Stimulated activated memory B cell treated with anti-CD40 and anti-IgM and Interleukin-4, amounts not matched to agents 10 μg/mL and 1 μg/mL and 100 μg/mL, for 72 hours (primary cell): ENCODE data around the gene UNC45A.
"Not testable (repeated sequence)": the region's sequence is repeated elsewhere in the genome, so short reads cannot be mapped to it uniquely, and the experiment has no call there.

Source experiments
- ATAC-seq: fragments of 150-1000 bp; cut with Tn5 transposase; 2 replicates; pipeline ENCODE4 v1.10.0; 2021
- H3K27ac Mint-ChIP-seq: one replicate; pipeline ENCODE4 v1.8.0; 2022; ENCODE audit warnings: mild to moderate bottlenecking, mixed read lengths
- H3K27me3 Mint-ChIP-seq: one replicate; pipeline ENCODE4 v1.8.0; 2022; ENCODE audit warnings: mixed read lengths
- H3K36me3 Mint-ChIP-seq: one replicate; pipeline ENCODE4 v1.8.0; 2022; ENCODE audit warnings: mixed read lengths
- H3K4me1 Mint-ChIP-seq: one replicate; pipeline ENCODE4 v1.8.0; 2022; ENCODE audit warnings: mixed read lengths
- H3K4me3 Mint-ChIP-seq: one replicate; pipeline ENCODE4 v1.8.0; 2022; ENCODE audit warnings: mild to moderate bottlenecking, moderate library complexity, mixed read lengths
- H3K9me3 Mint-ChIP-seq: one replicate; pipeline ENCODE4 v1.8.0; 2022; ENCODE audit warnings: mixed read lengths

The UNC45A gene

DNA sequence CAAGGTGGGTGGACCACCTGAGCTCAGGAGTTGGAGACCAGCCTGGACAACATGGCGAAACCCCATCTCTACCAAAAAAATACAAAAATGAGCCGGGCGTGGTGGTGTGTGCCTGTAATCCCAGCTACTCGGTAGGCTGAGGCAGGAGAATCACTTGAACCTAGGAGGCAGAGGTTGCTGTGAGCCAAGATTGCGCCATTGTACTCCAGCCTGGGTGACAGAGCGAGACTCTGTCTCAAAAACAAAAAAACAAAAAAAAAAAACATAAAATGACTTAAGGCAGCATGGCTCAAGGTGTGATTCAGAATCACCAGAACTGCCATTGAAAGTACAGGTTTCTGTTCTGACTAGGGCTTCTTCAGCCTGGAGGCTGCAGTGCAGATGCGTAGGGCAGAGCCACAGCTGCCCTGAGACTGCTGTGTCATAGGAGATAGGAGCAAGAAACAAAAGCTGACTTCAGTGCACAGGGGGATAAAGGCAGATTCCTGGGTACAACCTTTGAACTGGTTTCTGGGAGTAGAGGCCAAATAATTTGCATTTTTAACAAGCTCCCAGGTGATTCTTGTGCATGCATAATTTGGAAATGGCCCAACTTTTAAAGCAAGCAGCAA lies 12.3 kb upstream of the UNC45A start:
- H3K27me3 Mint-ChIP-seq, H3K27ac Mint-ChIP-seq, H3K4me3 Mint-ChIP-seq, H3K9me3 Mint-ChIP-seq: not testable (repeated sequence)
- peaks cover 13% of the 10 kb centered on the region for H3K4me1 Mint-ChIP-seq
- ATAC-seq: peak; percentile 63
- peaks cover 40% of the 10 kb centered on the region for H3K36me3 Mint-ChIP-seq

DNA sequence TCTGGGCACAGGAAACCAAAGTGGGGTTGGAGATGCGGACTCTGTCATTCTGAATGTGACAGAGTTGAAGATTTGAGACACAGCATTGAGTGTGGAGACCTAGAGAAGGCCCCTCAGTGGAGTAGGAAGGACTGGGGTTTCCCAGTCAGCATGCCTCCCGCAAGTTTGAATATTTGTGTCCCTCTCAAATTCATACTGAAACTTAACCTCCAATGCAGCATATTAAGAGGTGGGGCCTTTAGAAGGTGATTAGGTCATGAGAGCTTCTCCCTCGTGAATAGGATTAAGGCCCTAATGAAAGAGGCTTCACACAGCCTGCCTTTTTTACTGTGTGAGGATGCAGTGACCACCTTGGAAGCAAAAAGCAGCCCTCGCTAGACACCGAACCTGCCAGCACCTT lies 10.7 kb upstream of the UNC45A start:
- Mint-ChIP-seq H3K4me3 (no peak overlapping the region), H3K36me3 (peaks cover 28% of the 10 kb centered on the region), H3K27ac (peak overlapping the region; percentile 46), H3K27me3 (no peaks in the 10 kb centered on the region), H3K9me3 (no peaks in the 10 kb centered on the region), H3K4me1 (peaks cover 13% of the 10 kb centered on the region)
- ATAC-seq: peak; percentile 90

DNA sequence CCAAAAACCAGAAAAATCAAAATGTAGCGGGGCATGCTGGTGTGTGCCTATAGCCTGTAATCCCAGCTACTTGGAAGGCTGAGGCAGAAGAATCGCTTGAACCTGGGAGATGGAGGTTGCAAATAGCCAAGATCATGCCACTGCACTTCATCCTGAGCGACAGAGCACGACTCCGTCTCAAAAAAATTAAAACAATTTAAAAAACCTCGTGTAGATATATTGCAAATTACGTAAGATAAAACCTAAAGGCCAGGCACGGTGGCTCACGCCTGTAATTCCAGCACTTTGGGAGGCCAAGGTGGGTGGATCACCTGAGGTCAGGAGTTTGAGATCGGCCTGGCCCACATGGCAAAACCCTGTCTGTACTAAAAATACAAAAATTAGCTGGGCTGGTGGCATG lies 8.3 kb upstream of the UNC45A start:
- not testable (repeated sequence) for H3K27ac Mint-ChIP-seq, H3K27me3 Mint-ChIP-seq
- peaks cover 29% of the 10 kb centered on the region for H3K4me1 Mint-ChIP-seq

DNA sequence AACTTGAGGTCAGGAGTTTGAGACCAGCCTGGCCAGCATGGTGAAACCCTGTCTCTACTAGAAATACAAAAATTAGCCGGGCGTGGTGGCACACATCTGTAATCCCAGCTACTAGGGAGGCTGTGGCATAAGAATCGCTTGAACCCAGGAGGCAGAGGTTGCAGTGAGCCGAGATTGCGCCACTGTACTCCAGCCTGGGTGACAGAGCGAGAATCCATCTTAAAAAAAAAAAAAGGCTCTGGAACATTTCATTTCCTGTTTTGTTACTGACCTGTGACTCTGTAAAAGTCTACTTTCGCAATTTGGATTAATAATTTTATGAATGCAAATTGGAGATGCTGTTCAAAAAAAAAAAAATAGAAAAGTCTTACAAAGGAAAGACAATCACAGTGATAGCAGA lies 7.0 kb upstream of the UNC45A start:
- ATAC-seq, H3K4me3 Mint-ChIP-seq, H3K9me3 Mint-ChIP-seq, H3K27me3 Mint-ChIP-seq, H3K36me3 Mint-ChIP-seq, H3K27ac Mint-ChIP-seq: not testable (repeated sequence)
- peaks cover 37% of the 10 kb centered on the region for H3K4me1 Mint-ChIP-seq

More for the DNA sequence above, 8.3 kb upstream of the UNC45A start:
- H3K4me3 Mint-ChIP-seq, ATAC-seq, H3K36me3 Mint-ChIP-seq, H3K9me3 Mint-ChIP-seq: not testable (repeated sequence)

DNA sequence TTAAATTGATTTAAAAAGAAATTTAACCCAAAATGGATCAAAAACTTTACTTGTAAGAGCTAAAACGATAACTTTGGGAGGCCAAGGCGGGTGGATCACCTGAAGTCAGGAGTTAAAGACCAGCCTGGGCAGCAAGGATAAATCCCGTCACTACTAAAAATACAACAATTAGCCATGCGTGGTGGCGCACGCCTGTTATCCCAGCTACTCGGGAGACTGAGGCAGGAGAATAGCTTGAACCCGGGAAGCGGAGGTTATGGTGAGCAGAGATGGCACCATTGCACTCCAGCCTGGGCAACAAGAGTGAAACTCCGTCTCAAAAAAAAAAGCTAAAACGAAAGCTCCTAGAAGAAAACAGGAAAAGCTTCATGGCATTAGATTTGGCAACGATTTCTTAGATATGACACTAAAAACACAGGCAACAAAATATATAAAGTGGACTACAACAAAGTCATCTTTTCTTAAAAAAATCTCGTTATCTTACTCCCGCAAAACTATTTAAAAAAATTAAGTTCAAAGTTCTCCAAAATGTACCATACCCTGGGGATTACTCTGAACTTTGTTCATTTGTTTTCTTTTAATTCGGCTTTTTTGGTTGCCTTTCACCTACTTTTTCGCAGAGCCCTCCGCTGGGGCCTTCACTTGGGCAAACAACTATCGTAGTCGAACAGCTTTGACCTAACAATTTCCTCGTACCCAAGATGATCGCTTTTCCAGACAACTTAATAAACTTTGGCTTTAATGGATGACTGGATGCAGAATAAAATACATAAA lies 5.7 kb upstream of the UNC45A start:
- Mint-ChIP-seq H3K9me3 (no peaks in the 10 kb centered on the region), H3K4me1 (peaks cover 34% of the 10 kb centered on the region), H3K4me3 (peak overlapping the region; percentile 97), H3K36me3 (no peaks in the 10 kb centered on the region), H3K27ac (peak overlapping the region; percentile 96), H3K27me3 (no peaks in the 10 kb centered on the region)
- ATAC-seq: no peak

DNA sequence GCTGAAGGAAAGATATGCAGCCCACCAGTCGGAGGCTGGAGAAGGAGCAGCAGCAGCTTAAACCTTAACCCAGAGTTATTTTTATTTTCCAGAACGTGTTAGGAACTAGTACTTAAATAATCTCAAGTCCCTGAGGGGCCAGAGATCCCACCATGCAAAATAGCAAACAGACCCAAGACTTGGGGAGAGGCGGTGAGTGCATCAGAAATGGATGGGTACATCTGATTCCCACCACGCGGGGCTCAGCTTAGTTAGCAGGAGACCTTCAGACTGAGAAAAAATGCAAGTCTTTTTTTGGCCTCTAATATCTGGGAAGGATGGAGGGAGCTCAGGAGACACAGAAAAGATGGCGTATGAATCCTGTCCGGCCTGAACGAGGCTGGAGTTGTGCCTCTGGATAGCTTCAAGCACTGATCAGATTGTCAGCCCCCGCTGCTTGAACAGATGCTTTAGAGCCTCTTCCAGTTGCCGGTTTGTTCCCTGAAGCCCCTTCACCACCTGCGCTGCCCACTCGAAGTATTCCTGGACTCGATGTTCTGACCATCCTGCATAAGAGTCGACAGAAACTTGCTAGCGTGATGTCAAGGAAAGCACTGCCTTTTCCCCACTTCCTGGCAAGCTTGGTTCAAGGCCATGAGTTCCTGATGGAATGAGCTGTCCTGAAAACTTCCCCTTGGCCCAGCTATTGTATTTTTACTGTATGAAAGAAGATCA lies 4.1 kb upstream of the UNC45A start:
- Mint-ChIP-seq H3K4me1 (peaks cover 38% of the 10 kb centered on the region), H3K27ac (peak overlapping the region; percentile 96), H3K9me3 (no peaks in the 10 kb centered on the region), H3K36me3 (peaks cover under 1% of the 10 kb centered on the region), H3K4me3 (peak overlapping the region; percentile 97), H3K27me3 (no peaks in the 10 kb centered on the region)
- ATAC-seq: no peak

DNA sequence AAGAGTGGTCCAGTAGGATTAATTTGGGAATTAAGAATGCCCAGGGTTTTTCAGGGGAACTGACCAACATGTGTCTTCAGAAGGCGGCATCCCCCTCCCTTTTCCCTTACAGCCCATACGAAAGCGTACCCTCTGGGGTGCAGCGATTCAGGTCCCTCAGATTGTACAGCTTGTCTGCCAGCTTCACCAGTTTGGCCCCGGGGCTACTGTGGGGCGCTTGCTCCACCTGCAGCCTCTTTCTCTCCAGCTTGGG lies 3.6 kb upstream of the UNC45A start:
- no peaks in the 10 kb centered on the region for H3K27me3 Mint-ChIP-seq
- H3K4me3 Mint-ChIP-seq: peak overlapping the region; percentile 97
- no peaks in the 10 kb centered on the region for H3K9me3 Mint-ChIP-seq
- H3K4me1 Mint-ChIP-seq: peaks cover 43% of the 10 kb centered on the region
- ATAC-seq: no peak
- peak overlapping the region; percentile 96 for H3K27ac Mint-ChIP-seq
- peaks cover 6% of the 10 kb centered on the region for H3K36me3 Mint-ChIP-seq

DNA sequence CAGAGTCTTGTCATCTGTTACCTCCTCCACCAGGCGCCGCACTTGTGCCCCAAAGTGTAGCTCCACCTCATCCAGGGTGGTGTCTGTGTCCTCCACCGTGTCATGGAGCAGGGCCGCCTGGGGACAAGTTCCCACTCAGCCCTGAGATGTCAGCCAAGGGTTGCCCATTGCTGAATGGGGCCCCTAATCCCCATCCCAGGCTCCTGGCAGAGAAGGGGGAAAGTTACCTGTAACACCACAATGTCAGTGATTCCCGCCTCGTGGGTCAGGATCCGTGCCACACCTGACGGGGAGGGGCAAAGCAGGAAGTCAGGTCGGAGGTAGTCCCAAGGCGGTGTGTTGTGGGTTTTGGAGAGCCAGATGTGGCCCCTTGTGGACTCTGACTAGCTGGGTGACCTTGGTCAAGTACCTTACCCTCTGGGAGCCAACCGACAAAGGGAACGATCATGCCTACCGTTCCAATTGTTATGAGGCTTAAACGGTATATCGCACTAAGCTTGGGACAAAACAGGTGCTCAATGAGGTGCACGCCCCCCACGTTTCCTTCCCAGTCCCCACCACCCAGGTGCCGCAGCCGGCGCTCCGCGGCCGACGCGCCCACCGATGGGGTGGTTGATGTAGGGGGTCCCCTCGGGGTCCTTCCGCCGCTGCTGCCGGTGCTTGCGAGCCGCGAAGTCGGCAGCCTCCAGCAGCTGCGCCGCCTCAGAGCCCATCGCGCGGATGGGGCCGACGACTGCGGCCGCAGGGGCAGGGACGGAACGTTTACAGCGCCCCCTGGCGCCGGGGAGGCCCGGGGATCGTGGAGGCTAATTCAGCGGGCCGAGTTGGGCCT lies 3.0 kb upstream of the UNC45A start, which contains the start of gene HDDC3:
HDDC3 (minus strand) TSS at position 722 of the 832 bp plus-strand sequence; CDS start at position 713, 9 bp downstream.
- peak within 1 kb of the TSS; percentile 96 for H3K27ac Mint-ChIP-seq
- peaks cover 48% of the 10 kb centered on the region for H3K4me1 Mint-ChIP-seq
- no peaks in the 10 kb centered on the region for H3K27me3 Mint-ChIP-seq
- peak; percentile 78 for ATAC-seq
- no peaks in the 10 kb centered on the region for H3K9me3 Mint-ChIP-seq
- H3K36me3 Mint-ChIP-seq: peaks cover 9% of the 10 kb centered on the region
- peak within 1 kb of the TSS; percentile 97 for H3K4me3 Mint-ChIP-seq

DNA sequence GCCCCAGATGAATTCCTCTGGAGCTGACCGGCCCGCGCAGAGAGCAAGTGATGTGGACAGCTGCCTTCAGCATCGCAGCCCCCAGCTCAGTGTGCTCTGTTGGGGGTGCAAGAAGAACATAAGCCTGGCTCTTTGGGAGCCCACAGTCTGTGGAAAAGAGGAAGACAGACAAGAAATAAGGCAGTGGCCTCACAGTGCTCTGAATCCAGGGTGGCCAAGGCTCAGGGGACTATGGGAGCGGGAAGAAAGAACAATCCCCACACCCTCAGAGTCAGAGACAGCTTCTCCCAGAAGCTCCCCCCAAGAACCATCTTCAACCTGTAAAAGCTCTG lies 2.5 kb upstream of the UNC45A start:
- Mint-ChIP-seq H3K36me3 (peaks cover 9% of the 10 kb centered on the region), H3K4me1 (peaks cover 48% of the 10 kb centered on the region), H3K27ac (peak overlapping the region; percentile 96), H3K27me3 (no peaks in the 10 kb centered on the region), H3K9me3 (no peaks in the 10 kb centered on the region), H3K4me3 (peak overlapping the region; percentile 97)
- ATAC-seq: no peak

DNA sequence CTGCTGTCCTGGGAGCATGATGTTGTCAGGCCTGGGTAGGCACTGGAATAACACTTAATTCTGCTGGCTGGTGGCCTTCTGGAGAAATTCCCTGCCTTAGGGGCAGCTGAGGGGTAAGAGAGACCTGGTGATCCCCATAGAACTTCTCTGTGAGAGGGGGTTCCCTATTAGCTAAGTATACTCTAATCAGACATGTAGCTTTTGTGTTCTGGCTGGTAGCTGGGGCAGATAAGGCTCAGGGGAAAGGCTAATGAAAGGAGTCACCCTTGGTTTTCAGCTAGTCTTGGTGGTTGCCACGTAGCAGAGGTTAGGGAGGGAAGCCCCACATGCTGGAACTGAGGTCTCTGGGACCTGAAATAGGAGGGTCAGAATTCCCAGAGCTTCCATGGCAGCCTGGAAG lies 1.8 kb upstream of the UNC45A start:
- Mint-ChIP-seq H3K4me1 (peaks cover 48% of the 10 kb centered on the region), H3K36me3 (peaks cover 9% of the 10 kb centered on the region), H3K4me3 (no peak overlapping the region), H3K9me3 (no peaks in the 10 kb centered on the region), H3K27ac (peak overlapping the region; percentile 96), H3K27me3 (no peaks in the 10 kb centered on the region)
- ATAC-seq: no peak

DNA sequence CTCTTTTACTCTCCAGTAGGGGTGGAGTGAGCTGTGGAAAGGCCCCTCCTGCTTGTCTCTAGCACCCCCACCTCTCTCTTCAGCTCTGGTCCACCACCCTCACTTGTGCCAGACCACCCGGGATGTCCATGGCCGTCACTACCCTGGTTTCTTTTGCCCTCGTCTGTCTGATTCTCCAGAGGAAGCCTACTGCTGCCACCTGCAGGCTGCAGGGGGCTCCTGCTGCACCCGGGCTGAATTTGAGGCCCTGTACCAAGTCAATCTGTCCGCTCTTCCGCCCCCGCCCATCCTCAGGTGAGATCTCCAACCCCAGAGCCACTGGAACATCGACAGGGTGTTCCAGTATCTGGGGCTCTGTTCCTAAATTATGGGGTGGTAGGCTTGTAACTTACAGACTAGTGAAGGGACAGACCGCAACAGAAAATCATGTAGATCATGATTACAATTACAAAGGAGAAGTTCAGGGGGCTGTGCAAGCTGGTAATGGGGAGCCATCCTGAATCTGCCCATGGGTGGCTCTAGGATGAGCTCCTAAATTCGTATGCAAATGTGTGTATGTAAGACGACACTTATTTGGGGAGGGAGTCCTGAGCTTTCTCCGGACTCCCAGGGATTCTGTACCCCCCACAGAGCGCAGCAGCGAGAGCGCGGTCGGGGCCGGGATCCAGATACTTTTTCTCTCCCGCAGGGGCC lies 683 bp upstream of the UNC45A start:
- H3K27me3 Mint-ChIP-seq: no peaks in the 10 kb centered on the region
- no peaks in the 10 kb centered on the region for H3K9me3 Mint-ChIP-seq
- H3K4me1 Mint-ChIP-seq: peaks cover 48% of the 10 kb centered on the region
- H3K27ac Mint-ChIP-seq: peak overlapping the region; percentile 68
- peak; percentile 65 for ATAC-seq
- H3K4me3 Mint-ChIP-seq: peak overlapping the region; percentile 82
- peaks cover 12% of the 10 kb centered on the region for H3K36me3 Mint-ChIP-seq

DNA sequence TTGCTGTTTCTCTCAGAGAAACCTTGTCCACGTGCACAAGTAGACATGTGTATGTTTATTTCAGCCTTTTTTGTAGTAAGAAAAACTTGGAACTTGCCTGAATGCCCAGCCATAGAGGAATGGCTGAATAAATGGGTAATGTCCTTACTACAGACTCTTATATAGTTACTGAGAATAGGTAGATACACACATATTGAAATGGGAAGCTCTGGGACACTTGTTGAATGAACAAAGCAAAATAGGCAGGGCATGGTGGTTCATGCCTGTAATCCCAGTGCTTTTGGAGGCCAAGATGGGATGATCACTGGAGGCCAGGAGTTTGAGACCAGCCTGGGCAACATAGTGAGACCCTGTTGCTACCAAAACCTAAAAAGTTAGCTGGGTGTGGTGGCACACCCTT lies 1.7 kb downstream of the UNC45A start:
- H3K4me3 Mint-ChIP-seq: no peak overlapping the region
- H3K36me3 Mint-ChIP-seq: peaks cover 33% of the 10 kb centered on the region
- H3K27me3 Mint-ChIP-seq: no peaks in the 10 kb centered on the region
- H3K27ac Mint-ChIP-seq: no peak overlapping the region
- peaks cover 31% of the 10 kb centered on the region for H3K4me1 Mint-ChIP-seq
- no peak for ATAC-seq
- H3K9me3 Mint-ChIP-seq: no peaks in the 10 kb centered on the region

DNA sequence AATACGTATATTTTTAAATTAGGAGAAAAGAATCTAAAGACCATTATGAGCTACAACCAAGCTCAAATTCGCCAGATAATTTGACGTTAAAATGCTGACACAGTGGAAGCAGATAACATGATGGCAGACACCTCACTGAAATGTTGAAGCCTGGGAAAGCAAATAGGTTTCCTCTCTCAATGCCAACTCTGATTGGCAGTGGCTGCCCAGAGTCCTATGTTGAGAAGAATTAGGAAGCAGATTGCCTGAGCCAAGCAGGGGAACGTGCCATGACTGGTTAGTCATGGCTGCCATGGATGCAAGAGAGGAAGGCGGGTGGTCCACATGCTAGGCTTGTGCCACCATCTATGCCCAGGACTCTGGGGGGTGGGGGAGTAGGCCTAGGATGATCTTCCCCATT lies 3.2 kb downstream of the UNC45A start:
- ATAC-seq: no peak
- H3K4me1 Mint-ChIP-seq: peaks cover 24% of the 10 kb centered on the region
- no peak overlapping the region for H3K4me3 Mint-ChIP-seq
- H3K36me3 Mint-ChIP-seq: peaks cover 46% of the 10 kb centered on the region
- no peak overlapping the region for H3K27ac Mint-ChIP-seq
- no peaks in the 10 kb centered on the region for H3K27me3 Mint-ChIP-seq
- H3K9me3 Mint-ChIP-seq: no peaks in the 10 kb centered on the region

DNA sequence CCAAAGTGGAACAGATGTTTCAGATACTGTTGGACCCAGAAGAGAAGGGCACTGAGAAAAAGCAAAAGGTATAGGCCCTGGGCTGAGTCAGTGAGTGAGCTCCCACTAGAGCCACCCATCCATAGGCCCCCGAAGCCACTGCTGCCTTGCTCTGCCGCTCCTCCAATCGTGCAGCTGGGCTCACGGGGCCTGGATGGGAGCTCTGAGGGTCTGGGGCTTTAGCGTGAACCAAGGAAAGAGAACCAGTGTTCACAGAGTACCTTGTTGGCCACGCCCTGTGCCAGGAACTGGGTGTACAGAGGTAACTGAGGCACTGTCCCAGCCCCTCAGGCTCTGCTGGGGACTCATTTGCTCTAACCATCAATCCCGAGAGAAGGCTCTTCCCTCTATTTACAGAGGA lies 4.7 kb downstream of the UNC45A start:
- ATAC-seq: no peak
- Mint-ChIP-seq H3K27ac (no peak overlapping the region), H3K4me3 (no peak overlapping the region), H3K36me3 (peaks cover 53% of the 10 kb centered on the region), H3K9me3 (no peaks in the 10 kb centered on the region), H3K27me3 (no peaks in the 10 kb centered on the region), H3K4me1 (peaks cover 15% of the 10 kb centered on the region)

DNA sequence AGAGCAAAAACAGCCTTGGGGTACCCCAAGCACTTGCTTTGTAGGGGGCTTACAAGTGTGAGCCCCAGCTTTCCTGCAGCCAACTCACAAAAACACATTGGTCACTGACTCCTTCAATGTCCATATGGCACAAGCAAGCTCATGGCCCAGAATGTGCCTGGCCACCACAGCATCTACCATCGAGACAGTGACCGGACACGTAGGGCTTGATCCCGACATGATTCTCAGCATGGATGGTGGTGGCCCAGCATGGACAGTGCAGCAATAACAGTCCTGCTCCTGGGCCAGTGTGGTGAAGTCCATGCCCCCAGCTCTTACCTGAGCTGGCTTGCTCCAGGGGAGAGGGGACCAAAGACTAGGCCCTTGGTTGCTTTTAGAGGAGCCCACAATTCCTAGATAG lies 6.0 kb downstream of the UNC45A start:
- H3K9me3 Mint-ChIP-seq: no peaks in the 10 kb centered on the region
- no peak for ATAC-seq
- peaks cover 10% of the 10 kb centered on the region for H3K4me1 Mint-ChIP-seq
- no peaks in the 10 kb centered on the region for H3K27me3 Mint-ChIP-seq
- H3K4me3 Mint-ChIP-seq: no peak overlapping the region
- no peak overlapping the region for H3K27ac Mint-ChIP-seq
- H3K36me3 Mint-ChIP-seq: peaks cover 56% of the 10 kb centered on the region
